ENCODE results near the gene PCGF2. TPM values are rescaled to one million over a fixed set of nuclear protein-coding genes. Genes with fewer than 3 reads are reported as not detected.

The PCGF2 gene
- total and polyA plus RNA-seq, 9 of the 15 experiments (the other 6 are each of a cell fraction or from before 2014, with no cell fraction given), result 1.3 to 33.4 (median 7.0) TPM

DNA sequence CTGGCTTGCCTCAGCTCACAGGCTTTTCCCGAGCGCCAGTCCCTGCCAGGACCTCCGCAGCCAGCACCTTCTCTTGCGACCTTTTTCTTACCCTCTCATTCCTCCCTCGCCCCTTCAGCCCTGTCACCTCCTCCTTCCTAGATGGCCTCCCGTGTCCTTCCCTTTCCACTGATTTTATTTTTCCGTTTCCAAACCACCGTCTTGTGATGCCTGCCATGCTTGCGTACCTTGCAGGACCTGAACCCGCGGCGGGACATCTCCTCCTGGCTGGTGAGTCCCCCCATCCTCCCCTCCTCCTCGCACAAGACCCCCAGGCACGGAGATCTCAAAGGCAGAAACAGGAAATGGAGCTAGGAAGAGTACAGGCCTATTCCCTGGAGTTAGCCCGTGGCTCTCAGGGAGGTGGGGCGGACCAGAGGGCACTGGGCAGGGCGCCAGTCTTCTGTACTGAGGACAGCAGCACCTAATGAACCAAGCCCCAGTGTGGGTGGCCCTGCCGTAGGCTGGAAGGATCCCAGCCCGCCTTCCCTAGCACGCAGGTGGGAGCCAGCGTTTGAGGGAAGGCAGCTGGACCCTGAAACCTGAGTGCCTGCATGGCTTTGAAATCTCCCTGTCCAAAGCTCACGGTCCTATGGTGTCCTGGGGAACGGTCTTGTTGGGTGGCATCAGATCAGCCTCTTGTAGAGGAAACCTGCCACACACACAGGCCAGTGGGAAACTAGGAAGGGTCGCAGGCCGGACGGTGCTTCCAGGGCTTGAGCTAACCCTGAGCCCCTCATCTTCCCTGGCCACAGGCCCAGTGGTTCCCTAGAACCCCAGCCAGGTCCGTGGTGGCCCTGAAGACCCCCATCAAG is 17.4 kb downstream of the PCGF2 start (continued):
- TF ChIP-seq, protein P1, sequence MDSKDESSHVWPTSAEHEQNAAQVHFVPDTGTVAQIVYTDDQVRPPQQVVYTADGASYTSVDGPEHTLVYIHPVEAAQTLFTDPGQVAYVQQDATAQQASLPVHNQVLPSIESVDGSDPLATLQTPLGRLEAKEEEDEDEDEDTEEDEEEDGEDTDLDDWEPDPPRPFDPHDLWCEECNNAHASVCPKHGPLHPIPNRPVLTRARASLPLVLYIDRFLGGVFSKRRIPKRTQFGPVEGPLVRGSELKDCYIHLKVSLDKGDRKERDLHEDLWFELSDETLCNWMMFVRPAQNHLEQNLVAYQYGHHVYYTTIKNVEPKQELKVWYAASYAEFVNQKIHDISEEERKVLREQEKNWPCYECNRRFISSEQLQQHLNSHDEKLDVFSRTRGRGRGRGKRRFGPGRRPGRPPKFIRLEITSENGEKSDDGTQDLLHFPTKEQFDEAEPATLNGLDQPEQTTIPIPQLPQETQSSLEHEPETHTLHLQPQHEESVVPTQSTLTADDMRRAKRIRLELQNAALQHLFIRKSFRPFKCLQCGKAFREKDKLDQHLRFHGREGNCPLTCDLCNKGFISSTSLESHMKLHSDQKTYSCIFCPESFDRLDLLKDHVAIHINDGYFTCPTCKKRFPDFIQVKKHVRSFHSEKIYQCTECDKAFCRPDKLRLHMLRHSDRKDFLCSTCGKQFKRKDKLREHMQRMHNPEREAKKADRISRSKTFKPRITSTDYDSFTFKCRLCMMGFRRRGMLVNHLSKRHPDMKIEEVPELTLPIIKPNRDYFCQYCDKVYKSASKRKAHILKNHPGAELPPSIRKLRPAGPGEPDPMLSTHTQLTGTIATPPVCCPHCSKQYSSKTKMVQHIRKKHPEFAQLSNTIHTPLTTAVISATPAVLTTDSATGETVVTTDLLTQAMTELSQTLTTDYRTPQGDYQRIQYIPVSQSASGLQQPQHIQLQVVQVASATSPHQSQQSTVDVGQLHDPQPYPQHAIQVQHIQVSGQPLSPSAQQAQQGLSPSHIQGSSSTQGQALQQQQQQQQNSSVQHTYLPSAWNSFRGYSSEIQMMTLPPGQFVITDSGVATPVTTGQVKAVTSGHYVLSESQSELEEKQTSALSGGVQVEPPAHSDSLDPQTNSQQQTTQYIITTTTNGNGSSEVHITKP (IDR thresholded peaks at IDR 0.05; ENCODE audit: partially characterized antibody), result peak; percentile 58
- 0 out of 2 replicates have a peak, but pooled peaks have one; percentile 23 for TF ChIP-seq BCOR (IDR thresholded peaks at IDR 0.05)
- TF ChIP-seq PHF21A (IDR thresholded peaks at IDR 0.05; ENCODE audit: borderline replicate concordance, low read depth), result peak; percentile 82; the same call in 1 of the 2 replicates
- TF ChIP-seq, protein P2, sequence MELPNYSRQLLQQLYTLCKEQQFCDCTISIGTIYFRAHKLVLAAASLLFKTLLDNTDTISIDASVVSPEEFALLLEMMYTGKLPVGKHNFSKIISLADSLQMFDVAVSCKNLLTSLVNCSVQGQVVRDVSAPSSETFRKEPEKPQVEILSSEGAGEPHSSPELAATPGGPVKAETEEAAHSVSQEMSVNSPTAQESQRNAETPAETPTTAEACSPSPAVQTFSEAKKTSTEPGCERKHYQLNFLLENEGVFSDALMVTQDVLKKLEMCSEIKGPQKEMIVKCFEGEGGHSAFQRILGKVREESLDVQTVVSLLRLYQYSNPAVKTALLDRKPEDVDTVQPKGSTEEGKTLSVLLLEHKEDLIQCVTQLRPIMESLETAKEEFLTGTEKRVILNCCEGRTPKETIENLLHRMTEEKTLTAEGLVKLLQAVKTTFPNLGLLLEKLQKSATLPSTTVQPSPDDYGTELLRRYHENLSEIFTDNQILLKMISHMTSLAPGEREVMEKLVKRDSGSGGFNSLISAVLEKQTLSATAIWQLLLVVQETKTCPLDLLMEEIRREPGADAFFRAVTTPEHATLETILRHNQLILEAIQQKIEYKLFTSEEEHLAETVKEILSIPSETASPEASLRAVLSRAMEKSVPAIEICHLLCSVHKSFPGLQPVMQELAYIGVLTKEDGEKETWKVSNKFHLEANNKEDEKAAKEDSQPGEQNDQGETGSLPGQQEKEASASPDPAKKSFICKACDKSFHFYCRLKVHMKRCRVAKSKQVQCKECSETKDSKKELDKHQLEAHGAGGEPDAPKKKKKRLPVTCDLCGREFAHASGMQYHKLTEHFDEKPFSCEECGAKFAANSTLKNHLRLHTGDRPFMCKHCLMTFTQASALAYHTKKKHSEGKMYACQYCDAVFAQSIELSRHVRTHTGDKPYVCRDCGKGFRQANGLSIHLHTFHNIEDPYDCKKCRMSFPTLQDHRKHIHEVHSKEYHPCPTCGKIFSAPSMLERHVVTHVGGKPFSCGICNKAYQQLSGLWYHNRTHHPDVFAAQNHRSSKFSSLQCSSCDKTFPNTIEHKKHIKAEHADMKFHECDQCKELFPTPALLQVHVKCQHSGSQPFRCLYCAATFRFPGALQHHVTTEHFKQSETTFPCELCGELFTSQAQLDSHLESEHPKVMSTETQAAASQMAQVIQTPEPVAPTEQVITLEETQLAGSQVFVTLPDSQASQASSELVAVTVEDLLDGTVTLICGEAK (IDR thresholded peaks at IDR 0.05), result peak; percentile 63
- TF ChIP-seq, protein P2 (CRISPR knock-in tag; IDR thresholded peaks at IDR 0.05), result no peak
- TF ChIP-seq SMARCA4 (IDR thresholded peaks at IDR 0.05), result peak; percentile 33; the same call in 1 of the 2 replicates
- peak in 1 of 2 experiments; percentile 51; a peak in 1 of 4 replicates for TF ChIP-seq FOXK2 (conservative IDR thresholded peaks at IDR 0.05 in 1 of 2, IDR thresholded peaks at IDR 0.05 in 1 of 2; ENCODE audit: low read depth in 2 of 2)
- TF ChIP-seq ZNF780A (CRISPR knock-in tag; IDR thresholded peaks at IDR 0.05), result no peak
- TF ChIP-seq EGR1 (conservative IDR thresholded peaks at IDR 0.05), result 0 out of 2 replicates have a peak, but pooled peaks have one; percentile 36

Measured in K562 (cell line).